Measurements from ENCODE around the gene COLEC12. TPM values are rescaled to one million over a fixed set of nuclear protein-coding genes. Genes with fewer than 3 reads are reported as not detected.
"Not testable (repeated sequence)": the region's sequence is repeated elsewhere in the genome, so short reads cannot be mapped to it uniquely, and the experiment has no call there.

Gene COLEC12
- total RNA-seq, 1 experiment from 2014 or later = 0.03 TPM

DNA sequence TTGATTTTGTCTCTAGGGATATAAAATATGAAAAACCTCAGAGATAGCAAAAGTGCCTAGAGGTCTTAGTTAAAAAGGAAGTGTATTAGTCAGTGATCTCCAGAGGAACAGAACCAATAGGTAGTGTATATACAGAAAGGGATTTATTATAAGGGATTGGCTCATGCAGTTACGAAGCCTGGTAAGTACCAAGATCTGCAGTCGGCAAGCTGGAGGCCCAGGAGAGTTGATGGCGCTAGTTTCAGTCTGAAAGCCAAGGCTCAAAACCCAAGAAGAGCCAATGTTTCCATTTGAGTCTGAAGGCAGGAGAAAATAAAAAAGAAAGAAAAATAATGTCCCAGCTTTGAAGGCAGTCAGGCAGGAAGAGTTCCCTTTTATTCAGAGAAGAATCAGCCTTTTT is 93.3 kb downstream of the COLEC12 start:
- H3K27me3 ChIP-seq (ENCODE audit: control insufficient read depth, insufficient read depth, low read length) = no peaks in the 10 kb centered on the region
- H3K27ac ChIP-seq (ENCODE audit: low read length) = no peak overlapping the region
- intact Hi-C loops (cut with micrococcal nuclease; ENCODE audit: unreplicated experiment) (no loop called here), in situ Hi-C loops (cut with HindIII; ENCODE audit: low pct_unique_long_range_greater_than_20kb, low sequenced_read_pairs) (no loop called here)
- ATAC-seq (no peak), DNase-seq (ENCODE audit: low read depth, low spot score) (no peak)
- no peaks in the 10 kb centered on the region for H3K9me3 ChIP-seq (ENCODE audit: control insufficient read depth, insufficient read depth, low read depth, low read length)
- H3K4me3 ChIP-seq (ENCODE audit: low read depth in 2 of 2, low read length in 2 of 2) = no peak overlapping the region
- CTCF ChIA-PET = no interaction called here
- H3K4me1 ChIP-seq (ENCODE audit: control insufficient read depth, insufficient read depth, low read length) = no peaks in the 10 kb centered on the region
- no peaks in the 10 kb centered on the region for H3K36me3 ChIP-seq (ENCODE audit: control insufficient read depth, insufficient read depth, low read length)
- no TSS peak for BruUV-seq (replicated peaks)
- TF ChIP-seq, protein P1, sequence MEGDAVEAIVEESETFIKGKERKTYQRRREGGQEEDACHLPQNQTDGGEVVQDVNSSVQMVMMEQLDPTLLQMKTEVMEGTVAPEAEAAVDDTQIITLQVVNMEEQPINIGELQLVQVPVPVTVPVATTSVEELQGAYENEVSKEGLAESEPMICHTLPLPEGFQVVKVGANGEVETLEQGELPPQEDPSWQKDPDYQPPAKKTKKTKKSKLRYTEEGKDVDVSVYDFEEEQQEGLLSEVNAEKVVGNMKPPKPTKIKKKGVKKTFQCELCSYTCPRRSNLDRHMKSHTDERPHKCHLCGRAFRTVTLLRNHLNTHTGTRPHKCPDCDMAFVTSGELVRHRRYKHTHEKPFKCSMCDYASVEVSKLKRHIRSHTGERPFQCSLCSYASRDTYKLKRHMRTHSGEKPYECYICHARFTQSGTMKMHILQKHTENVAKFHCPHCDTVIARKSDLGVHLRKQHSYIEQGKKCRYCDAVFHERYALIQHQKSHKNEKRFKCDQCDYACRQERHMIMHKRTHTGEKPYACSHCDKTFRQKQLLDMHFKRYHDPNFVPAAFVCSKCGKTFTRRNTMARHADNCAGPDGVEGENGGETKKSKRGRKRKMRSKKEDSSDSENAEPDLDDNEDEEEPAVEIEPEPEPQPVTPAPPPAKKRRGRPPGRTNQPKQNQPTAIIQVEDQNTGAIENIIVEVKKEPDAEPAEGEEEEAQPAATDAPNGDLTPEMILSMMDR (IDR thresholded peaks at IDR 0.05) = no peak
- TF ChIP-seq SIN3A (IDR thresholded peaks at IDR 0.05; ENCODE audit: borderline replicate concordance, insufficient read depth, low read depth, low read length) (no peak), TCF7L2 (IDR thresholded peaks at IDR 0.05; ENCODE audit: low read depth, low read length) (no peak), POLR2AphosphoS5 (IDR thresholded peaks at IDR 0.05; ENCODE audit: low read depth, low read length) (no peak)
- TF ChIP-seq, protein P2, sequence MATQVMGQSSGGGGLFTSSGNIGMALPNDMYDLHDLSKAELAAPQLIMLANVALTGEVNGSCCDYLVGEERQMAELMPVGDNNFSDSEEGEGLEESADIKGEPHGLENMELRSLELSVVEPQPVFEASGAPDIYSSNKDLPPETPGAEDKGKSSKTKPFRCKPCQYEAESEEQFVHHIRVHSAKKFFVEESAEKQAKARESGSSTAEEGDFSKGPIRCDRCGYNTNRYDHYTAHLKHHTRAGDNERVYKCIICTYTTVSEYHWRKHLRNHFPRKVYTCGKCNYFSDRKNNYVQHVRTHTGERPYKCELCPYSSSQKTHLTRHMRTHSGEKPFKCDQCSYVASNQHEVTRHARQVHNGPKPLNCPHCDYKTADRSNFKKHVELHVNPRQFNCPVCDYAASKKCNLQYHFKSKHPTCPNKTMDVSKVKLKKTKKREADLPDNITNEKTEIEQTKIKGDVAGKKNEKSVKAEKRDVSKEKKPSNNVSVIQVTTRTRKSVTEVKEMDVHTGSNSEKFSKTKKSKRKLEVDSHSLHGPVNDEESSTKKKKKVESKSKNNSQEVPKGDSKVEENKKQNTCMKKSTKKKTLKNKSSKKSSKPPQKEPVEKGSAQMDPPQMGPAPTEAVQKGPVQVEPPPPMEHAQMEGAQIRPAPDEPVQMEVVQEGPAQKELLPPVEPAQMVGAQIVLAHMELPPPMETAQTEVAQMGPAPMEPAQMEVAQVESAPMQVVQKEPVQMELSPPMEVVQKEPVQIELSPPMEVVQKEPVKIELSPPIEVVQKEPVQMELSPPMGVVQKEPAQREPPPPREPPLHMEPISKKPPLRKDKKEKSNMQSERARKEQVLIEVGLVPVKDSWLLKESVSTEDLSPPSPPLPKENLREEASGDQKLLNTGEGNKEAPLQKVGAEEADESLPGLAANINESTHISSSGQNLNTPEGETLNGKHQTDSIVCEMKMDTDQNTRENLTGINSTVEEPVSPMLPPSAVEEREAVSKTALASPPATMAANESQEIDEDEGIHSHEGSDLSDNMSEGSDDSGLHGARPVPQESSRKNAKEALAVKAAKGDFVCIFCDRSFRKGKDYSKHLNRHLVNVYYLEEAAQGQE (IDR thresholded peaks at IDR 0.05; ENCODE audit: insufficient read depth in 1 of 2, low read depth in 2 of 2, low read length in 1 of 2) = no peak
- POLR2A ChIA-PET = no interaction called here

DNA sequence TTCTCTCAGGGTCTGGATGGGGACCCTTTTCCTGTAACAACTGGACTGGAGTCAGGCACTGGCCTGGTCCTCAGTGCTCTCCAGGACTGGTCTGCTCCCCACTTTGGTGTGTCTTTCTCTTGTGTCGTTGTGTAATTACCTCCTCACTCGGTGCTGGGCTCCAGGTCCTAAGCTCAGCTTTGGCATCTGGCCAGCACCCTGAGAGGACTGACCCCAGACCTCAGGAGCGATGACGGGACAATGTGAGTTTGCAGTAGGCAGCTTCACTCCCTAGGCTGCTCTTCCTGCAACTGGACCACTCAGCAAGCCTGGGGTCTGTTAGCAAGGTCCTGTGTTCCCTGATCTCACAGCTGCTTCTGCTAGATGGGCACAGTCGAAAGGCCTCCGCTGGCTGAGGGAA is 93.8 kb downstream of the COLEC12 start:
- BruUV-seq (replicated peaks) = no TSS peak
- TF ChIP-seq SIN3A (IDR thresholded peaks at IDR 0.05; ENCODE audit: borderline replicate concordance, insufficient read depth, low read depth, low read length) = no peak
- TF ChIP-seq POLR2AphosphoS5 (IDR thresholded peaks at IDR 0.05; ENCODE audit: low read depth, low read length) = no peak
- no peak for TF ChIP-seq TCF7L2 (IDR thresholded peaks at IDR 0.05; ENCODE audit: low read depth, low read length)
- TF ChIP-seq, protein P1 (IDR thresholded peaks at IDR 0.05) = no peak
- TF ChIP-seq, protein P2 (IDR thresholded peaks at IDR 0.05; ENCODE audit: insufficient read depth in 1 of 2, low read depth in 2 of 2, low read length in 1 of 2) = no peak
- intact Hi-C loops (cut with micrococcal nuclease; ENCODE audit: unreplicated experiment) (no loop called here), in situ Hi-C loops (cut with HindIII; ENCODE audit: low pct_unique_long_range_greater_than_20kb, low sequenced_read_pairs) (no loop called here)
- no peaks in the 10 kb centered on the region for H3K9me3 ChIP-seq (ENCODE audit: control insufficient read depth, insufficient read depth, low read depth, low read length)
- ATAC-seq (no peak), DNase-seq (ENCODE audit: low read depth, low spot score) (no peak)
- no peak overlapping the region for H3K27ac ChIP-seq (ENCODE audit: low read length)
- ChIA-PET POLR2A (no interaction called here), CTCF (no interaction called here)
- H3K4me3 ChIP-seq (ENCODE audit: low read depth in 2 of 2, low read length in 2 of 2) = no peak overlapping the region
- H3K36me3 ChIP-seq (ENCODE audit: control insufficient read depth, insufficient read depth, low read length) = no peaks in the 10 kb centered on the region
- no peaks in the 10 kb centered on the region for H3K27me3 ChIP-seq (ENCODE audit: control insufficient read depth, insufficient read depth, low read length)
- no peaks in the 10 kb centered on the region for H3K4me1 ChIP-seq (ENCODE audit: control insufficient read depth, insufficient read depth, low read length)

DNA sequence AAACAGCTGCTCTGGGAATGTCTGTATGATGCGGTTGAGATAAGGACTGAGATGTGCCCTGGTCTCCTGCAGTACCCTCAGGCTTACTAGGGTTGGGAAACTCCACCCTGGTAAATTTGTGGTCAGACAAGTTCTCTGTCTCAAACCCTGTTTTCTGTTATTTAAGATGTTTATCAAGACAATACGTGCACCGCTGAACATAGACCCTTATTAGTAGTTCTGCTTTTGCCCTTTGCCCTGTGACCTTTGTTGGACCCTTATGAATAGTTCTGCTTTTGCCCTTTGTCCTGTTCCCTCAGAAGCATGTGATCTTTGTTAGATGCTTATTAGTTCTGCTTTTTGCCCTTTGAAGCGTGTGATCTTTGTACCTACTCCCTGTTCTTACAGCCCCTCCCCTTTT is 95.5 kb downstream of the COLEC12 start:
- BruUV-seq (replicated peaks); H3K27me3 ChIP-seq (ENCODE audit: control insufficient read depth, insufficient read depth, low read length); in situ Hi-C loops (cut with HindIII; ENCODE audit: low pct_unique_long_range_greater_than_20kb, low sequenced_read_pairs); DNase-seq (ENCODE audit: low read depth, low spot score); ATAC-seq; H3K9me3 ChIP-seq (ENCODE audit: control insufficient read depth, insufficient read depth, low read depth, low read length); H3K4me3 ChIP-seq (ENCODE audit: low read depth in 2 of 2, low read length in 2 of 2); H3K36me3 ChIP-seq (ENCODE audit: control insufficient read depth, insufficient read depth, low read length); H3K4me1 ChIP-seq (ENCODE audit: control insufficient read depth, insufficient read depth, low read length); H3K27ac ChIP-seq (ENCODE audit: low read length); CTCF ChIA-PET; POLR2A ChIA-PET; intact Hi-C loops (cut with micrococcal nuclease; ENCODE audit: unreplicated experiment): not testable (repeated sequence)

All from Panc1 (cell line).